GM18873 (cell line): ENCODE measurements around the gene IL18.
"Not testable (repeated sequence)": the region's sequence is repeated elsewhere in the genome, so short reads cannot be mapped to it uniquely, and the experiment has no call there.

Experiments used
- ATAC-seq: cut with Tn5 transposase; IDR thresholded peaks from one replicate; pipeline ENCODE4 v1.9.1; 2021; ENCODE audit warnings: mild to moderate bottlenecking, moderate library complexity, moderate number of reproducible peaks; ENCODE audit not compliant: unreplicated experiment, low FRiP score

IL18 gene

DNA sequence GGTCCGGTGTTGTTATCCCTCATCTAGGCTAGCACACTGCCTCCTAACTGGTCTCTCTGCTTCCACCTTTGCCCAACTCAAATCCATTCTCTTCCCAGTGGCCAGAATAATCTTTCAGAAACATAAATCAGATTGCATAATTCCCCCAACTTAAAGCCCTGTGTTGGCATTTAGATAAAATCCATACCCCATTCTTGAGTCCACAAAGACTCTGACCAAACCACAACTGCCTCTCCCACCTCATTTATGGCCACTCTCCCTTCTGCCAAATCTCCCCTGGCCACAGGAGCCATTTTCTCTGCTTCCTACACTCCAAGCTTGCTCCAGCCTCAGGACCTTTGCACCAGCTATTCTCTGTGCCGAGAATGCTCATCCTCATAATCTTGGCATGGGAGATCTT, 36.8 kb downstream of the IL18 start:
- no peak for ATAC-seq

DNA sequence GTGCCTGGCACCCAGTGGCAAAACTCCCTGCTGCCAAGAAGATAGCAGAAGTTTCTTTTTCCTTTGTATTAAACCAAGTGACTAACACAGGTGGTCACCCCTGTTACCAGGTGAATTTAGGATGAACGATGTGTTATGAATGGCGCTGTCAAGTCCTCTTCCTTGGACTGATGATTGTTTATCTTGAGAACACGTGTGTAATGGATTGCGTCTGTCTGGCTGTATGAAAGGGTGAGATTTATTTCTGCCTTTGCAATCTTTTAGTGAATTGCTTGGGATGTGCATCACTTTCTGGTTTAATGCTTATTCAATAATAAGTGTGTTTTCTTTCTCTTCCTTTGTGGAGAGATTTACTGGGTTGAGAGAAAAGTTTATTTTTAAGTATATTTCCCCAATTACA, 40.8 kb downstream of the IL18 start:
- no peak for ATAC-seq

DNA sequence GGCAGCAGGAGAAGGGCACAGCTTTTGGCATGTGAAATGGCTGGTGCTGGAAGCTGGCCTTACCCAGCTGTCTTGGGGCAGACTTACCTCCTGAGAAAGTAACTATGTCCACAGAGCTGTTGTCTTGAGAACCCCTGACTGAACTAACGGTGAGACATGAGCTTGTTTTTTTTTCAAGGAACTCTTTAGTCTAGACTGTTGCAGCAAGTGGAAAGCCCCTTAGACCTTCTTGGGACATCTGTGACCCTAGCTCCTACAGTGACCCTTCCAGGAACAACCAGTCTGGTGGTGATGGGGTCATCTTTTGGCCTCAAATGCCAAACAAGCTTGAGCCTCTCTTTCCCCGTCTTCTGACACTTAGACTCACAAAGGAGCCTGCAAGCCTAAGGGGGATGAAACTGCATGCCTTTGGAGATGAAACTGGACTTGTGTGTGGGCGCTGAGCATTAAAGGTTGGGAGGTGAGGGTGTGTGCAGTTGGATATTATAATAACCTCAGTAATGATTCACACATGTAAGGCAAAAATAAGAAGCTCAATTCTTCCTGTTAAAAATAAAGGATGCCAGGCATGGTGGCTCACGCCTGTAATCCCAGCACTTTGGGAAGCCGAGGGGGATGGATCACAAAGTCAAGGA, 41.8 kb downstream of the IL18 start:
- ATAC-seq: no peak

DNA sequence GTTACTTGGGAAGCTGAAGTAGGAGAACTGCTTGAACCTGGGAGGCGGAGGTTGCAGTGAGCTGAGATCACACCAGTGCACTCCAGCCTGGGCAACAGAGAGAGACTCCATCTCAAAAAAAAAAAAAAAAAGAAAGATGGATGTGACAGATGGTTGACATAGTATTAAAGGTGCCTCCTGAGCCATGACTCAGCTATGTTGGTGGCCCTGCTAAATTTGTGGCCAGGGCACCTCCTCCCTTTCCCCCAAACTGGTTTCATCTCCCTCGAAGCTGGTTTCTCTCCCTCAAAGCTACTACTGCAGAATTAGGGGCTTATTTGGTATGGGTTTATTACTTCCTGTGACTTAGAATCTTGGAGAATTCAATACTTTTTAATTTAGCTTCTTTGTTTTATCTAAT, 45.7 kb downstream of the IL18 start:
- no peak for ATAC-seq

DNA sequence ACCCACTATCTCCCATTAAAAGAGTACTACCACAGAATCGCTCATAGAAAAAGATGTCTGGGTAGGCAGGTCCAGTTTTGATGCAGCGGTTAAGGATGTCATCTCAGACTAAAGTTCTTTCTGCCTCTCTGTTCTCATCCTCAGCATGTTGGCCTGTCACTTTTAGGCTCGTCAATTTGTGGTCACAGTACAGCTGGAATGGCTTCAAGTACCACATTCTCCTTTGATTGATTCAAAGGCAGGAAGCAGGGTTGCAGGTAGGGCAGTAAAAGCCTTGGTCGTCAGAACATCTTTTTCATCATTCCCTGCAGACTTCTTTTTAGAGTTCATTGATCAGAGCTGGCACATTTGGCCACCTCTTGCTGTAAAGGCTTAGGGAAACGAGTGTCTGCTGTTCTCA, 48.5 kb downstream of the IL18 start:
- ATAC-seq: no peak

DNA sequence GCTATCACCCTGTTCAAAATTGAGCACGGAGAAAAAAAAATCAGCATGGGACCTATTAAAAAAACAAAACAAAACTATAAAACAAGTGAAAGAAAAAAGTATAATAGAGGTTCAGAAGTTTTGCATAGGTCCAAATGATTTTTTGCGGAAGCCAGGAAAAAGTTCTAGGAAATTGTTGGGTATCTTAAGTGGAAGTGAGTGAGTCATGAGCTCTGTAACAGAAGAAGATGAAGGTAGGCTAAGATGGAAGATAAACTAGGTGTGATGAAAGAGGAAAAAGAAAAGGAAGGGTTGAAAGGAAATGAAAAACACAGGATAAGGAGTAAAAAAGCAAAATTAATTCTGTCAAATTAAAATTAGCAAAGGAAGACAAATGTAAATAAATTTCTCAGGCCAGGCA, 49.4 kb downstream of the IL18 start:
- no peak for ATAC-seq

DNA sequence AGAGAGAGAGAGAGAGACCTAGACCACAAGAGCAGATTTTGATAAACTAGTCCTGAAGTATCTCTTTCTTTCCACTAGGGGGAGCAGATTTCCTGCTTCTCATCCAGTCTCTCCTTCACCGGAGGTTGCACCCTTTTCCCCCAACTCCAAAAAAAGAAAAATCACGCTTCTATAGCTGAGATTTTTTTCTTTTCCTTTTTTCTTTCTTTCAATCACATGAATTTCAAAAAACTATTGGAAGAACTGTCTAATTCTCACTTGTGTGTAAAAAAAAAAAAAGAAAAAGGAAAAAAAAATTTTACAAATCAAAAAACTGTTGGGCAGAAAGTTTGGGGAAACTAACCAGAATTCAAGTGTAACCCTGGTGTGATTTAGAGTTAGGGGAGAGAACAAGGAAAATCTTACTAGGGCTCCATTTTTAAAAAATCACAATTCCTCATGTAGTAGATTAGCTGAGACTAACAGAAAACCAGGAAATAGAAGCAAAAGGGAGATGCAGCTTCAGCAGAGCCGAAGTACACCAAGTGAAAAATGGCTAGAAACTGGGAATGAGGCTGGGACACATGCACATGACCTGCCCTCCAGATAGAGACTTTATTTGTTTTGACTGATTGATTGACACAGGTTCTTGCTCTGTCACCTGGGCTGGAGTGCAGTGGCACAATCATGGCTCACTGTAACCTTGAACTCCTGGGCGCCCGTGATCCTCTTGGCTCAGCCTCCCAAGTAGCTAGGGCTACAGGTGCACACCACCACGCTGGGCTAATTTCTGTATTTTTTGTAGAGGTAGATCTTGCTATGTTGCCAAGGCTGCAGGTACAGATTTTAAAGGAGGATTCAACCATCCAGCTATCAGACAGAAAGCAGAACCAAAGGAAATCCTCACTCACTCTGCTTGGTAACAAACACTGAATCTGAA, 50.1 kb downstream of the IL18 start:
- no peak for ATAC-seq

DNA sequence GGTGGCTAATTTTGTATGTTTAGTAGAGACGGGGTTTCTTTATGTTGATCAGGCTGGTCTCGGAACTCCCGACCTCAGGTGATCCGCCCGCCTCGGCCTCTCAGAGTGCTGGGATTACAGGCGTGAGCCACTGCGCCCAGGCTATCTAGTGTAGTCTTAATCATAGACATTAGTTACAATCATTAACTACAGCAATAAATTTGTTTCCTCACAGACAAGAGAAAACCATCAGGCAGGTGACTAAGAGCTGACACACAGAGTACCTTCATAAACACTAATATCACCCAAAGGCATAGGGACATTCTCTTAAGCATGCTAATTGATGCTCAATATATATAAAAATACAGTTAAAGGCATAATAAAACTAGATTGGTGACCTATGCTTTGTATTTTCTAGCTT, 57.8 kb downstream of the IL18 start:
- ATAC-seq: no peak

DNA sequence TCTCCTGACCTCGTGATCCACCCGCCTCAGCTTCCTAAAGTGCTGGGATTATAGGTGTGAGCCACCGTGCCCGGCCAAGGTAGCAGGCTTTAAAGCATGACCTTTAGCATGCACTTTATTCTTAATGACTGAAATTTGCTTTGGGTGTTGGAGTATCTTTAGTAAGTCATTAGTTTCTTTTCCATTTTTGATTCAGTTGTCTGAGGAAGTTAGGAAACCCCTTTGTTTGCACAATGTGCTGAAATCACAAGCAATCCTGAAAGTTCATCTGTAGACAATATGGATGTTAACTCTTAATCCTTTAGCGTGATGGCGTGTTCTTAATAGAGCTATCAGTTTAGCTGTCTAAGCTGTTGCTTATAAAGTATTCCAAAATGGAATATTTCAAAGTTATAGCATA, 60.4 kb downstream of the IL18 start:
- no peak for ATAC-seq

DNA sequence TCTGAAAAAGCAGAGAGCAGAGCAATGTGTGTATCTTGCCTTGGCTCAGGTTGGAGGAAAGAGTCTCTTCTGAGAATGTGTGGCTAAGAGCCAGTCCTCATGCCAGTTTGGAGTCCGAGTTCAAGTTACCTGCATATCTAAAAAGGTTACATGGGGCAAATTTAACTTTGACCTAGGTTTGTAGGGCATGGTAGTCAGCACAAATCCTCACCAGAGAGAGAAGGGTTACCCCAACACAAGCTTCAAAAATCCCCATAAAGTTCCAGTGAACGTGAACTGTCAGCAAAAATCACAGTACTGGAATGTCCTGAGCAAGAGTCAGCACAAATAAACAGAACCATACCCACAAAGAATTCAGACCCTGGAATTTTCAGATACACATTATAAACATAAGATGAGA, 63.4 kb downstream of the IL18 start:
- ATAC-seq: no peak

DNA sequence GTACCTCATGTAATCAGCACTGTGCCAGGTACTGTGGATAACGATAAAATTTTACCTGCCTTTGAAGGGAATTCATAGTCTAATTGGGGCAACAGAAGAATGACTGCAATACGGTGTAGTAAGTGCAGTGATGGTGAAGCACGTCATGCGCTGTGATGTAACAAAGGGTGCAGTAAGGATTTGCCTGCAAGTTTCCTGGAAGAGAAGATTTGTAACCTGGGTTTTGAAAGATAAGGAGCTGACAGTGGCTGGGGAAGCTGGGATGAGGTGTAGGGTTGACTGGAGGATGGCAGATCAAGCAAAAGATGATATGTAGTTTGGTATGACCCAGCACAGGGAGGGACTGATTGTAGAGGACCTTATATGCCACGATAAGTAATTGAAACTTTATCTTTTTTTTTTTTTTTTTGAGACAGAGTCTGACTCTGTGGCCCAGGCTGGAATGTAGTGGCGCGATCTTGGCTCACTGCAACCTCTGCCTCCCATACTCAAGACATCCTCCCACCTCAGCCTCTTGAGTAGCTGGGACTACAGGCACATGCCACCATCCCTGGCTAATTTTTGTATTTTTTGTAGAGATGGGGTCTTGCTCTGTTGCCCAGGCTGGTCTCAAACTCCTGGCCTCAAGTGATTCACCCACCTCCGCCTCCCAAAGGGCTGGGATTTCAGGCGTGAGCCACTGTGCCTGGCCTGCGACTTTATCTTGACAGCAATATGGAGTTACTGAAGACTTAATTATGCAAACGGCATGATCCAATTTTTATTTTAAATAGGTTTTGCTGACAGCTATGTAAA, 66.0 kb downstream of the IL18 start:
- no peak for ATAC-seq

DNA sequence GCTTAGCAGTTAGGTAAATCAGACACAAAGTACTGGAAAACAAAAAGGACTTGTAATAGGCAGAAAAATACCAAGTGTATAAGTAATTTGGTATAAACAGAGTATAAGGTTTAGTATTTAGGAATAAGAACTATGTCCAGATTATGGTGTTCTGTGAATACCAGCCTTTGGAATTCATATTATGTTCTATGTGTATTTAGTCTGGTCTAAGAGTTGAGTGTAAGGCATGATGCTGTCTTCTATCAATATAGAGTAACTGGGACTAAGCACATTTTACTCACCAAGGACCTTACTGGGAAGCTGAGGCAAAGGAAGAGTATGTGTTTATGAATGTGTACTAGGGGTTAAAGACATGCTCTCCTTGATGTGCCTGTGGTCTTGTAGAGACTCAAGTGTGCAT, 67.7 kb downstream of the IL18 start:
- no peak for ATAC-seq

DNA sequence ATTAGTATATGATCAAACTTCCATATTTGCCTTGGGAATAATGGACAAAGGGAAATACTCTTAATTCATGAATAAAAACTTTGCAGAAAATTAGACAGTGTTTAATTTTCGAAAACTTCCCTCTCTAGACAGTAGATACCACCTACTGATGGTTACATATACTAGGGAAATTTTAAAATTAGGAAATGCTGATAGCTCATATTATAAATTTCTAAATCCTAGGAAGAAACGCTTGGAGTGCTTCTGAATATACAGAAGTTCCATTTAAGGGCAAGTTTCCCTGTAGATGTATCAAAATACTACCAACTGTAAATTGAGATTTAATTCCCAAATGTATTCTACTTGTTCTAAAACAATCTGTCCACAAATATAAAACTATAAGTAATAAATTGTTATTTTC, 68.6 kb downstream of the IL18 start:
- not testable (repeated sequence) for ATAC-seq
